Testis (tissue), 2 donors: ENCODE data around the gene NOC2L.

Source experiments
- POLR2A ChIP-seq: fragments of 450-650 bp; IDR thresholded peaks from one replicate; pipeline ENCODE4 v1.6.1; 2017; ENCODE audit warnings: antibody characterized with exemption, mild to moderate bottlenecking, moderate library complexity
- TF ChIP-seq, protein P1 (sequence below), 3 experiments: fragments of 450-650 bp in 2 of 3; fragments of 200-600 bp in 1 of 3; sonication (generic) in 1 of 3; IDR thresholded peaks; one replicate each; pipeline ENCODE4 v1.5.1; 2016 to 2019; ENCODE audit warnings: antibody characterized with exemption in 3 of 3, mild to moderate bottlenecking in 2 of 3, moderate library complexity in 1 of 3

DNA sequence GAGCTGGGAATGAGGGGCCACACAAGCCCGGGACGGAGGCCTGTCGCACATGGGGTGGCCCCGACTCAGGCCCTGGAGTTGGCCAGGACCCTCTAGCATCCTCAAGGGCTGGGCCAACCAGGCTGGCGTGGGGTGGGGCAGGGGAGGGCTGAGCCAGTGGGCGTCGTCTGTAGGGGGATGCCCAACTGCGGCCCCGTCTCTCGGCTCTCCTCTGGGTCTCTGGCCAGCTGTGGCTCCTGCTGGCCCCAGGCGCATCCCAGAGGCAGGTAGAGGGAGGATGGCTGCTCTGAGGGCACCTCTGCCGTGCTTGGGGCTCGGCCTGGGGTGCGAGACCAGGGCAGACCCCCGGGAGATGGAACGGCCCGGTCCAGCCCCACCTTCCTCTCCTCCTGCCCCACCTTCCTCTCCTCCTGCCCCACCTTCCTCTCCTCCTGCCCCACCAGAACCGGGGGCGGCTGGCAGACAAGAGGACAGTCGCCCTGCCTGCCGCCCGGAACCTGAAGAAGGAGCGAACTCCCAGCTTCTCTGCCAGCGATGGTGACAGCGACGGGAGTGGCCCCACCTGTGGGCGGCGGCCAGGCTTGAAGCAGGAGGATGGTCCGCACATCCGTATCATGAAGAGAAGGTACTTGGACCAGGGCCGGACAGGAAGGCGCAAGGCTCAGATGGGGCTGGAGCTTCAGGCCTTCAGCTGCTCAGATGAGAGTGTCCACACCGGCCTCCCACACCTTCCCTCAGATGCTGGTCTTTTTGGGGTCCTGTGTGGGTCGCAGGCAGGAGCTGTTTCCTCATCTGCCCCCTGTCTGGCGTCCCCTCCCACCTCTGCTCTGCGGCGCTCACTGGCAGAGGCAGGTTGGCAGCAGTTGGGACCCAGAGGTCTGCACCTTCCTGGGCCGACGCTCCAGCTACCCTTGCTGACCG is 29.1 kb downstream of the NOC2L start:
- TF ChIP-seq, protein P1, sequence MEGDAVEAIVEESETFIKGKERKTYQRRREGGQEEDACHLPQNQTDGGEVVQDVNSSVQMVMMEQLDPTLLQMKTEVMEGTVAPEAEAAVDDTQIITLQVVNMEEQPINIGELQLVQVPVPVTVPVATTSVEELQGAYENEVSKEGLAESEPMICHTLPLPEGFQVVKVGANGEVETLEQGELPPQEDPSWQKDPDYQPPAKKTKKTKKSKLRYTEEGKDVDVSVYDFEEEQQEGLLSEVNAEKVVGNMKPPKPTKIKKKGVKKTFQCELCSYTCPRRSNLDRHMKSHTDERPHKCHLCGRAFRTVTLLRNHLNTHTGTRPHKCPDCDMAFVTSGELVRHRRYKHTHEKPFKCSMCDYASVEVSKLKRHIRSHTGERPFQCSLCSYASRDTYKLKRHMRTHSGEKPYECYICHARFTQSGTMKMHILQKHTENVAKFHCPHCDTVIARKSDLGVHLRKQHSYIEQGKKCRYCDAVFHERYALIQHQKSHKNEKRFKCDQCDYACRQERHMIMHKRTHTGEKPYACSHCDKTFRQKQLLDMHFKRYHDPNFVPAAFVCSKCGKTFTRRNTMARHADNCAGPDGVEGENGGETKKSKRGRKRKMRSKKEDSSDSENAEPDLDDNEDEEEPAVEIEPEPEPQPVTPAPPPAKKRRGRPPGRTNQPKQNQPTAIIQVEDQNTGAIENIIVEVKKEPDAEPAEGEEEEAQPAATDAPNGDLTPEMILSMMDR (IDR thresholded peaks at IDR 0.05), result no peak
- TF ChIP-seq POLR2A, result no peak
